Embryonic facial prominence (tissue), 1 donor: ENCODE measurements around the gene SLC39A5.

Experiments
- DNase-seq: peaks from one replicate; pipeline ENCODE4 v3.0.0-alpha.2; 2016; ENCODE audit errors: extremely low spot score

SLC39A5 gene

DNA sequence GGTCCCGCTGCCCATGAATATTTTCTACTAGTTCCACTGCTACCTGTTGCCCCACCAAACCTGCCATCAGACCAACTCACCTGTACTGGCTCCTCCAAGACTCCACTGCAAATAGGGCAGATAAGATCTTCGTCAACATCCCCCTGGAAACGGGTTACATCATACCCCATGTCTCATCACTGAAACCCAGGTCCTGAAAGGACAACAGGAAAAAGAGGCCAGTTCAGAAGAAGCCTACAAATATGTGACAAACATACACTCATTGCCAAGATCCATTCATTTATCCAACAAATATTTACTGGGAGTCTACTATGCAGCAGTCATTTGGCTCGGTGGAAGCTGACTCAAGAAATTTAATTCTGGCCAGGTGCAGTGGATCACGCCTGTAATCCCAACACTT, 16.0 kb upstream of the SLC39A5 start:
- DNase-seq: no peak

GRCh38 chr12:56216461-56216860, 13.4 kb upstream of the SLC39A5 start:
- DNase-seq: no peak

DNA sequence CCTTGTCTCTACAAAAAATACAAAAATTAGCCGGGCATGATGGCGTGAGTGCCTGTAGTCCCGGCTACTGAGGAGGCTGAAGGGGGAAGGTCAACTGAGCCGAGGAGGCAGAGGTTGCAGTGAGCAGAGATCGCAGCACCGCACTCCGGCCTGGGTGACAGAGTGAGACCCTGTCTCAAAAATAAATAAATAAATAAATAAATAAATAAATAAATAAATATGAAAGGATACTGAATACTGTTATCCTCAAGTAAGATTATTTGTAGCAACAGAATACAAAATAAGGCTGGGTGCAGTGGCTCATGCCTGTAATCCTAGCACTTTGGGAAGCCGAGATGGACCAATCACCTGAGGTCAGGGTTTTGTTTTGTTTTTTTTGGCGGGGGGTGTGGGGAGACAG, 10.0 kb upstream of the SLC39A5 start:
- no peak for DNase-seq

DNA sequence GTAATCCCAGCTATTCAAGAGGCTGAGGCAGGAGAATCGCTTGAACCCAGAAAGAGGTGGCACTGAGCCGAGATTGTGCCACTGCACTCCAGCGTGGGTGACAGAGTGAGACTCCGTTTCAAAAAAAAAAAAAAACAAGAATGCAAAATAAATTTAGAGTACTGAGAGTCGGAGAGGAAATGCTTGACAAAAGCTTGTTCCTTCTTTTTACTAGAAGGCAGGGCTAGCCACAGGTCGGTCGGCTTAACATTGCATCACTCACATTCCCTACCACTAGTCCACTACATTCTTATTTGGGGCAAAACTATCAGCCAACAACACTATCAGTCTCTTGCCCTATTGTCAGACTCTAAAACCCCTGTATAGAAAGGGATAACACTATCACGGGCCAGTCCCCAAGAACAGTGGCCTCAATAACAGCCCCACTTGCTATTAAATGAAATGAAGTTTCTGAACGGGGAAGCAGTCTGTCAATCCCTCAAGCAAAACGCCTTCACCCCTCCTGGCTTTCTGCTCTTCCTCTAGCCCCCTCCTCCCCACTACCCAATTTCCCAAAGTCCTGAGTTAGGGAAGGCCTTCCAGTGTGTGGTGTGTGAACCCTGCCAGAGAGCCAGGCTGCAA, 9.1 kb upstream of the SLC39A5 start:
- no peak for DNase-seq

DNA sequence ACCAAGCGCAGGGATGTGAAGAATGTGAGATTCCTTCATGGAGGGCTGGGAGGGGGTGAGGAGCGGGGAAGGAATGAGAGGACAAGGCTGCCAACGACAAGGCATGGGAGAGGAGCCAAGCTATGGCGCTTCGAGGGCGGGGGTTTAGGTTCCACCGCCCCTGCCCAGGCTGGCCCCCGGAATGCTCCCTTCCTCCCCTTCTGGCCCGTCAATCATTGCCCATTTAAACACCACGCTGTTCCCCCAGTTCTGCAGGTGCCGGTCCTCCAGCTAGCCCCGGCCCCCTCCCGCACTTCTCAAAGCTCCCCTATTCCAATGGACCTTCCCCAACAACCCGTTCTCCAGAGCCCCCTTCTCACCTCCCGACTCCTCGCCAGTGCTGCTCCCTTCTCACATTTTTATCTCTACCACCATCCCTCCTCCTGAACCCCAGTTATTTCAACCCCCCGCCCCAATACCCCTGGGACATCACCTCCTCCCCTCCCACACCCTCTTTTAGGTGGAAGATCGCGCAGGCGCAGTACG, 8.6 kb upstream of the SLC39A5 start:
- DNase-seq: peak; percentile 83

GRCh38 chr12:56221757-56222530, 7.9 kb upstream of the SLC39A5 start, which contains the start of gene RNF41:
TSS of gene RNF41 (minus strand) at chr12:56221922. CDS start at chr12:56214047, 7,875 bp downstream.
- DNase-seq: peak; percentile 96

- DNase-seq: no peak
These were observed 7.3 kb upstream of the SLC39A5 start for GRCh38 chr12:56222531-56222895.

DNA sequence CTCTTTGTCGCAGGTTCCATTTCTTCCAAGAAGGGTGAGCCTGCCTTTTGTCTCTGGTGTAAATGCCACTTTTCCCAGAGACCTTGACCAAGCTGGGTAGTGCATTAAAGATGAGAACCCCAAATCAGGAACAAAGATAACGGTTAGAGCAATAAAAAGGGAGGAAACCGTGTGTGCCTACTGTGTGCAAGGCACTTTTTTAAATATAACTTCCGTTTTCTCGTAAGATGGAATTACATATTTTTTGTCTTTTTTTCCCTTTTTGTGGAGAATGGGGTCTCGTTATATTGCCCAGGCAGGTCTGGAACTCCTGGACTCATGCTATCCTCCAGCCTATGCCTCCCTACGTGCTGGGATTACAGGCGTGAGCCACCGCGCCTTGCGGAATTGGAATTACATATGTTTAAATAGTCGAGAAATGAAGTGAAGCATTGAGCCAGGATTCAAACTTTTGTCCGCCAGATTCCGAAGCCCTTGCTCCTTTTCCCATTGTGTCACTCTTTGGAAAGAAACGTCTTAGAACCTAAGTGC, 6.2 kb upstream of the SLC39A5 start:
- DNase-seq: no peak

GRCh38 chr12:56224102-56224701, 5.6 kb upstream of the SLC39A5 start, which contains the start of gene NABP2:
TSS of gene NABP2 (plus strand) at chr12:56224342. CDS start at chr12:56224857, 515 bp downstream.
- DNase-seq: peak; percentile 95

GRCh38 chr12:56224954-56225353, 4.9 kb upstream of the SLC39A5 start:
- no peak for DNase-seq

DNA sequence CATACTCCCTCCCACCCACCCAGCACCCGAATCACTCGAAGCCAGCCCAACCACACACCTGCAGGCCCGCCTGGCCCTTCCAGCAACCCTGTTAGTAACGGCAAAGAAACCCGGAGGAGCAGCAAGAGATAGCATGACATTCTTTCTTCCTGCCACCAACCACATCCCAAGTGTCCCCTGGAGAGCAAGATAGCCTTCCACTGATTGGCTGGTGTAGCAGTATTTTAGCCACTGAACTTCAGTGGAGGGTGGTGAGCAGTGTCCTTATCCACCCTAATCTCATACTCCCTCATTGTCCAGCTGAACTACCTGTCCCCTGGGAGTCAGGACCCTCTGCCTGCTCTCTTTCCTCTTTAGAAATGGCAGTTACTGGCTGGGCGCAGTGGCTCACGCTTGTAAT, 769 bp upstream of the SLC39A5 start:
- no peak for DNase-seq

DNA sequence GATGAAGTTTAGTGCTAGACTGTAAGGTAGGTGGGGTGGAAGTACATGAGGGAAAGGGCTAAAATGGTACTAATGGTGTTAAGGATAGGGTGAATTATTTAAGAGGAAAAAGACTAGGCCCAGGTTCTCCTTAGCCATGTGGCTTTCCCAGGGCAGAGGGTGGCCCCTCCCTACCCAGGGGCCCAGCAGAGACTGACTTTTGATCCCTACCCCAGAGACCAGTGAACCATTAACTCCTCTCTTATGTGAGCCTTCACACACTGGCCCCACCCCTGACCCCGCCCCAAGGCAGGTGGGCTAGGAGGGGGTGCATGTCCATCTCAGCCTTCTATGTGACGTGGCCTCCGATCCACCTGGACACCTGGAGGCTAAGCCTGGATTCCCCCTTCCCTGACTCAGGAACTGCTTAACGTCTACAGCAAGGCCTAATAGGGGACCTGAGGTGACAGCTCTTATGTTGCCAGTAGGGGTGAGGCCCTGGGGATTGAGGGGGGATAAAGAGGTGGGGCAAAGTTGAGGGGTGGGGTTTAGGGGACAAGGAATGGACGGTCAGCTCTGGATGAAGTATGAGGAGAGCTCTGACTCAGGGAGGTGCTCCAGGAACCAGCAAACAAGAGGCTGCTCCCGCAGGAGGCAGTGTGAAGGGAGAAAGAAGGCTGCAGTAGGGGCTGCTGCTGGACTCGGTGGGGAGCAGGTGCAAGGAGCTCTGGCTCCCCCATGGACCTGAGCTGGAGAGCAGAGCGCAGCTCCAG, 757 bp downstream of the SLC39A5 start:
- DNase-seq: no peak

- DNase-seq: no peak
These were observed 1.3 kb downstream of the SLC39A5 start for GRCh38 chr12:56231184-56231582.

DNA sequence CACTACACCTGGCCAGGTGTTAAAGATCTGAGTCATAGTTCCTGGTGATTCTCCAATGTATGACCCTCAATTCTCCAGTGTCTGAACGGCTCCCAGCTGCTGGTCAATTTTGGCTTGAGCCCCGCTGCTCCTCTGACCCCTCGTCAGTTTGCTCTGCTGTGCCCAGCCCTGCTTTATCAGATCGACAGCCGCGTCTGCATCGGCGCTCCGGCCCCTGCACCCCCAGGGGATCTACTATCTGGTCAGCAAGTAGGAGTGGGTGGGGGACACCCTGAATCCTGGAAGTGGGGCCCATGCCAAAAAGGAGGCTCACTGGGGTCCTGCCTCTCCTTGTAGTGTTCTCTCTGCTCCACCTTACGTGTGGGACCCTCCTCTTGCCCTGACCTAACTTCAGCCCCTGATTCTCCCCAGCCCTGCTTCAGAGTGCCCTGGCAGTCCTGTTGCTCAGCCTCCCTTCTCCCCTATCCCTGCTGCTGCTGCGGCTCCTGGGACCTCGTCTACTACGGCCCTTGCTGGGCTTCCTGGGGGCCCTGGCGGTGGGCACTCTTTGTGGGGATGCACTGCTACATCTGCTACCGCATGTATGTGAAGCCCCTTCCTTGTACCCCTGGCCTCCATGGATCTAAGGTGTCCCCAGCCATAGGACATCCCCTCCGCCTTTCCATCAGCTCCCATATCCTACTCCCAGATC, 5.0 kb downstream of the SLC39A5 start:
- DNase-seq: no peak

DNA sequence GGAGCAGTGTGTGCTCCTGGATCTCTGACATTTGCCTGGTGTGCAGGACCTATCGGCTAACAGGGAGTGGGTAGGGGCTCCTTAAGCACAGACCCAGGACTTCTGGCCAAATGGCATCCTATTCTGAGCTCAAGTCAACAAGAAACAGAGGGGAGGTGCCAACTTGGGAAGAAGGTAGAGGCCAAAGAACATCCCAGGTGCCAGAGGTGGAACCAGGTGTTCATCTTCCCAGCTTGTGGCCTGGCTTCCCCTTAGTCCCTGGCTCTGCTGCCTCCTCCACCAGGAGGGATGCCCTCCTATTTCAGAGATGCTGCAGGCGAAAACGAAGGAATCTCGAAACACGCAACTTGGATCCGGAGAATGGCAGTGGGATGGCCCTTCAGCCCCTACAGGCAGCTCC, 6.2 kb downstream of the SLC39A5 start:
- no peak for DNase-seq

DNA sequence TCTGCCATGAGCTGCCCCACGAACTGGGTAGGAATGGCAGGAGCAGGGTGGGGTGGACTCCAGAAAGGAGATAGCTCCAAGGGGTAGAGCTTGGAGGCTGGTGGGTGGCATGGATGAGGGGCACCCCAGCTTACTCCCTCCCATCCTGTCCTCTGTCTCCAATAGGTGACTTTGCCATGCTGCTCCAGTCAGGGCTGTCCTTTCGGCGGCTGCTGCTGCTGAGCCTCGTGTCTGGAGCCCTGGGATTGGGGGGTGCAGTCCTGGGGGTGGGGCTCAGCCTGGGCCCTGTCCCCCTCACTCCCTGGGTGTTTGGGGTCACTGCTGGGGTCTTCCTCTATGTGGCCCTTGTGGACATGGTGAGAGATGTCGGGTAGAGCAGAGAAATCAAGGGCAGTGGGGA, 7.1 kb downstream of the SLC39A5 start:
- no peak for DNase-seq

- DNase-seq: no peak
These were observed 7.7 kb downstream of the SLC39A5 start for GRCh38 chr12:56237552-56237951.

- no peak for DNase-seq
These were observed 11.8 kb downstream of the SLC39A5 start for GRCh38 chr12:56241424-56242303.

DNA sequence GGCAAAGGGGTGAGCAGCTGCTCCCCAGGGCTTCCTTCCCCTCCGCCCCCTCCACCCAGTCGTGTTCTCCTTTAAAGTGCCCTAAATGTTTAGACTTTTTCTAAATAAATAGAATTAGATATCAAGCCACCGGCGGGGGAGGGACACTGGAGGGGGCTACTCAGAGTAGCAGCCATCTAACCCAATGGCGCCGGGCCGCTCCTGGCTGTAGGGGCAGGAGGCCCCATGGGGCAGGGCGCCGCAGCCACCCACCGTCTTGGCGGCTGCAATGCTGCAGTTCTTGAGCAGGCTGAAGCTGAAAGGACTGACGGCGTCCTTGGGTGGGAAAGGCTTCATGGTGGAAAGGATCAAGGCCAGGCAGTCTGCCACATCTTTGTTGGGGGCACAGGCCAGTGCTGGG, 13.1 kb downstream of the SLC39A5 start:
- no peak for DNase-seq

DNA sequence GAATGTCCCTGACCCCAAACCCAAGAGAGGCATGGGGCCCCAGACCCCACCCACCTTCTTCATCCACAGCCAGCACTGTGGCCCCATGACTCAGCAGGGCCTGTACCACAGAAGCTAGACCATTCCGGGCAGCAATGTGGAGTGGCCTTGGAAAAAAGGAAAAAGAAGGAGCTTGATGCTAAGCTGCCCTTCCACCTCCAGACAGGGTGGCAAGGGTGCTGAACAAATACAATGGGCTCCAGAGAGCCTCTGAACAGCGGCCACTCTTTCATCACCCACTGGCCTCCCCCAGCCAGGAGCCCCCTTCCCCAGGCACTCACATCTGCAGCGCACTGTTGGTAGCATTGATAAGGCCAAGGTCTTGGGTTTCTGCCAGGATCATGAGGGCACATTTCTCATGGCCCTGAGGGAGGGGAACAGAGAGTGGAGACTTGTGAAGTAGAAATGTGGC, 13.9 kb downstream of the SLC39A5 start:
- DNase-seq: no peak
